Panc1 (cell line): ENCODE measurements around the gene TNIP2. TPM values are rescaled to one million over a fixed set of nuclear protein-coding genes. Genes with fewer than 3 reads are reported as not detected.

Source experiments
- ATAC-seq: fragments of 200-7000 bp; cut with Tn5 transposase; 2 replicates; pipeline ENCODE4 v1.9.1; 2020; ENCODE audit warnings: mild to moderate bottlenecking, moderate library complexity
- BruUV-seq: library from RNA; stranded (reverse); fragments of 400-500 nt; replicated peaks from 2 replicates; lab custom pipeline; 2021; lab: Mats Ljungman, UMichigan
- CTCF ChIA-PET: fragments of 300-600 bp; sonication (Branson Sonifier 250); formaldehyde crosslinking; loops from one replicate; lab custom pipeline; 2022; ENCODE audit warnings: antibody characterized with exemption; lab: Charles Lee
- POLR2A ChIA-PET: fragments of 300-600 bp; sonication (Branson Sonifier 250); formaldehyde crosslinking; loops from one replicate; lab custom pipeline; 2022; ENCODE audit warnings: antibody characterized with exemption; lab: Charles Lee
- DNase-seq: peaks from one replicate; pipeline ENCODE4 v3.0.0-alpha.2; 2010; ENCODE audit warnings: low read depth, low spot score
- H3K27ac ChIP-seq: 2 replicates; pipeline ENCODE4 v1.5.1; 2011; ENCODE audit warnings: mild to moderate bottlenecking, low read length, inconsistent platforms
- H3K27me3 ChIP-seq: fragments of 200-500 bp; sonication (Bioruptor generic); 2 replicates; pipeline ENCODE4 v1.6.0; 2014; ENCODE audit warnings: low read length, inconsistent platforms; ENCODE audit not compliant: control insufficient read depth, insufficient read depth
- H3K36me3 ChIP-seq: fragments of 200-500 bp; sonication (Bioruptor generic); 2 replicates; pipeline ENCODE4 v1.5.1; 2014; ENCODE audit warnings: inconsistent platforms, mild to moderate bottlenecking, low read length, moderate library complexity; ENCODE audit not compliant: control insufficient read depth, insufficient read depth
- H3K4me1 ChIP-seq: 2 replicates; pipeline ENCODE4 v1.5.1; 2011; ENCODE audit warnings: inconsistent platforms, mild to moderate bottlenecking, low read length, moderate library complexity; ENCODE audit not compliant: control insufficient read depth, insufficient read depth
- H3K4me3 ChIP-seq, 2 experiments: 2 replicates each; pipeline ENCODE4 v1.5.1; 2011 to 2012; ENCODE audit warnings: low read depth in 2 of 2, low read length in 2 of 2, mild to moderate bottlenecking in 2 of 2, inconsistent platforms in 1 of 2, moderate library complexity in 1 of 2
- H3K9me3 ChIP-seq: fragments of 200-500 bp; sonication (Bioruptor generic); 2 replicates; pipeline ENCODE4 v1.5.1; 2014; ENCODE audit warnings: low read depth, mild to moderate bottlenecking, inconsistent platforms, low read length, moderate library complexity; ENCODE audit not compliant: control insufficient read depth, insufficient read depth
- CTCF ChIP-seq: fragments of 450-650 bp; IDR thresholded peaks from 2 replicates; pipeline ENCODE4 v1.5.1; 2017; ENCODE audit warnings: mild to moderate bottlenecking
- POLR2AphosphoS5 ChIP-seq: IDR thresholded peaks from 2 replicates; pipeline ENCODE4 v1.6.1; 2012; ENCODE audit warnings: mild to moderate bottlenecking, low read depth, low read length, moderate library complexity
- REST ChIP-seq, 2 experiments: IDR thresholded peaks; 2 replicates each; pipeline ENCODE4 v1.6.1; 2011 to 2012; ENCODE audit warnings: low read depth in 2 of 2, control low read depth in 1 of 2, low read length in 1 of 2, mild to moderate bottlenecking in 1 of 2, moderate library complexity in 1 of 2; ENCODE audit not compliant: insufficient read depth in 1 of 2
- SIN3A ChIP-seq: IDR thresholded peaks from 2 replicates; pipeline ENCODE4 v1.6.1; 2012; ENCODE audit warnings: low read depth, mild to moderate bottlenecking, low read length, moderate library complexity, borderline replicate concordance; ENCODE audit not compliant: insufficient read depth
- TCF7L2 ChIP-seq: IDR thresholded peaks from 2 replicates; pipeline ENCODE4 v1.6.1; 2011; ENCODE audit warnings: mild to moderate bottlenecking, low read depth, low read length, inconsistent platforms
- in situ Hi-C: cut with HindIII; loops from 2 replicates; pipeline ENCODE4 v1.10.0; 2016; ENCODE audit warnings: low sequenced_read_pairs, low pct_unique_long_range_greater_than_20kb
- intact Hi-C: fragments of 100-400 bp; cut with micrococcal nuclease; formaldehyde crosslinking; loops from one replicate; pipeline ENCODE4 v1.10.0; 2022; ENCODE audit not compliant: unreplicated experiment
- total RNA-seq: library from RNA; stranded (reverse); gene quantifications from one replicate; pipeline ENCODE4 v1.2.1, GENCODE V29; 2021; ENCODE audit not compliant: unreplicated experiment

TNIP2 gene
- total RNA-seq, 1 experiment from 2014 or later: 60.3 TPM

- TF ChIP-seq TCF7L2: no peak
These were observed 30.7 kb upstream of the TNIP2 start (continued) for GRCh38 chr4:2786794-2787229.

GRCh38 chr4:2786152-2786671 is 30.1 kb upstream of the TNIP2 start:
- no peaks in the 10 kb centered on the region for H3K36me3 ChIP-seq
- no peak overlapping the region for H3K4me3 ChIP-seq
- ATAC-seq: no peak
- intact Hi-C loops (no loop called here), in situ Hi-C loops (no loop called here)
- no peak overlapping the region for H3K27ac ChIP-seq
- no TSS peak for BruUV-seq
- ChIA-PET CTCF (no interaction called here), POLR2A (no interaction called here)
- no peak for DNase-seq
- H3K27me3 ChIP-seq: no peaks in the 10 kb centered on the region
- H3K4me1 ChIP-seq: peaks cover 11% of the 10 kb centered on the region
- TF ChIP-seq POLR2AphosphoS5 (no peak), SIN3A (no peak), CTCF (no peak), REST (IDR thresholded peaks at IDR 0.05; ENCODE audit: insufficient read depth in 1 of 2, low read depth in 2 of 2, low read length in 1 of 2) (no peak), TCF7L2 (no peak)
- no peaks in the 10 kb centered on the region for H3K9me3 ChIP-seq

- no peak for ATAC-seq
These were observed 29.5 kb upstream of the TNIP2 start for GRCh38 chr4:2785613-2786012.

More at GRCh38 chr4:2785613-2786012, 29.5 kb upstream of the TNIP2 start:
- ChIA-PET CTCF (no interaction called here), POLR2A (no interaction called here)
- Histone ChIP-seq H3K27ac (no peak overlapping the region), H3K4me1 (peaks cover 5% of the 10 kb centered on the region), H3K36me3 (no peaks in the 10 kb centered on the region), H3K9me3 (no peaks in the 10 kb centered on the region), H3K4me3 (no peak overlapping the region), H3K27me3 (no peaks in the 10 kb centered on the region)
- TF ChIP-seq SIN3A (no peak), POLR2AphosphoS5 (no peak), REST (IDR thresholded peaks at IDR 0.05; ENCODE audit: insufficient read depth in 1 of 2, low read depth in 2 of 2, low read length in 1 of 2) (no peak), CTCF (no peak), TCF7L2 (no peak)
- in situ Hi-C loops (no loop called here), intact Hi-C loops (no loop called here)
- BruUV-seq: no TSS peak
- DNase-seq: no peak
